K562 (cell line): ENCODE data around the gene SLC30A3. TPM values are rescaled to one million over a fixed set of nuclear protein-coding genes. Genes with fewer than 3 reads are reported as not detected.

Source experiments
- ATAC-seq: fragments of 200-7000 bp; cut with Tn5 transposase; 3 replicates; pipeline ENCODE4 v1.9.1; 2020; ENCODE audit warnings: moderate library complexity
- BruUV-seq: library from RNA; stranded (reverse); fragments of 400-500 nt; replicated peaks from 2 replicates; lab custom pipeline; 2021; lab: Mats Ljungman, UMichigan
- CTCF ChIA-PET: fragments of 300-600 bp; formaldehyde crosslinking; extraction: SDS; loops from one replicate; lab custom pipeline; 2021; ENCODE audit warnings: low intra/inter-chr PET ratio; lab: Yijun Ruan, JAX
- POLR2A ChIA-PET: fragments of 300-600, 350-650 bp; sonication (Branson Sonifier 250); formaldehyde crosslinking; extraction: SDS; loops from one replicate; lab custom pipeline; 2021; ENCODE audit warnings: antibody characterized with exemption, inconsistent platforms; lab: Yijun Ruan, JAX
- DNase-seq, 4 experiments: peaks; one replicate each; pipeline versions ENCODE4 v3.0.0 to v3.0.0-alpha.2; 2011 to 2018; ENCODE audit warnings: low spot score in 3 of 4, mixed read lengths in 3 of 4; ENCODE audit errors: extremely low read depth in 1 of 4
- FAIRE-seq: peaks from 2 replicates; lab custom pipeline; 2011; peaks lifted over from hg19 to GRCh38; lab: Jason Lieb, UNC
- H2AFZ ChIP-seq: 2 replicates; pipeline ENCODE4 v1.6.0; 2011; ENCODE audit warnings: low read depth, low read length, control low read depth, inconsistent platforms
- H3K27ac ChIP-seq: fragments of 200-600 bp; 3 replicates; pipeline ENCODE4 v1.8.0; 2011; ENCODE audit warnings: low read depth, mild to moderate bottlenecking, control low read depth, inconsistent platforms, low read length, moderate library complexity, mixed read lengths; ENCODE audit errors: extremely low read depth
- H3K27me3 ChIP-seq, 2 experiments: fragments of 300-600 bp in 1 of 2; 2 replicates in 1 of 2; 3 replicates in 1 of 2; pipeline versions ENCODE4 v1.6.0 to v1.8.0; 2011; ENCODE audit warnings: inconsistent platforms in 2 of 2, low read length in 2 of 2, mild to moderate bottlenecking in 1 of 2, mixed read lengths in 1 of 2, moderate library complexity in 1 of 2; ENCODE audit not compliant: control insufficient read depth in 2 of 2, insufficient read depth in 2 of 2
- H3K36me3 ChIP-seq: fragments of 300-600 bp; 3 replicates; pipeline ENCODE4 v1.8.0; 2011; ENCODE audit warnings: mild to moderate bottlenecking, low read length, inconsistent platforms; ENCODE audit not compliant: control insufficient read depth, insufficient read depth
- H3K4me1 ChIP-seq, 2 experiments: fragments of 200-600 bp in 1 of 2; replicated peaks in 1 of 2; 2 replicates in 1 of 2; 3 replicates in 1 of 2; pipeline versions ENCODE4 v1.5.1 to v1.8.0; 2011; ENCODE audit warnings: inconsistent platforms in 2 of 2, low read length in 2 of 2, mild to moderate bottlenecking in 1 of 2, mixed read lengths in 1 of 2, moderate library complexity in 1 of 2; ENCODE audit not compliant: control insufficient read depth in 2 of 2, insufficient read depth in 2 of 2
- H3K4me2 ChIP-seq: 2 replicates; pipeline ENCODE4 v1.6.1; 2011; ENCODE audit warnings: low read length, control low read depth, inconsistent platforms, mixed read lengths; ENCODE audit not compliant: insufficient read depth
- H3K4me3 ChIP-seq: fragments of 200-600 bp; sonication (generic), shearing (Covaris generic); 2 replicates; pipeline ENCODE4 v1.5.1; 2016; ENCODE audit warnings: control low read depth, inconsistent platforms
- H3K79me2 ChIP-seq: fragments of 200-600 bp; 3 replicates; pipeline ENCODE4 v1.8.0; 2011; ENCODE audit warnings: low read length, inconsistent platforms; ENCODE audit not compliant: control insufficient read depth, insufficient read depth
- H3K9ac ChIP-seq, 2 experiments: 2 replicates each; pipeline versions ENCODE4 v1.6.0 to v1.6.1; 2011; ENCODE audit warnings: low read depth in 2 of 2, low read length in 2 of 2, control low read depth in 1 of 2, inconsistent platforms in 1 of 2, mild to moderate bottlenecking in 1 of 2, mixed read lengths in 1 of 2; ENCODE audit not compliant: insufficient read depth in 1 of 2
- H3K9me1 ChIP-seq: one replicate; pipeline ENCODE4 v1.6.0; 2011; ENCODE audit warnings: inconsistent platforms, mild to moderate bottlenecking, low read length, moderate library complexity; ENCODE audit not compliant: control insufficient read depth, insufficient read depth
- H3K9me3 ChIP-seq: replicated peaks from 2 replicates; pipeline ENCODE4 v1.5.1; 2011; ENCODE audit warnings: low read depth, low read length, inconsistent platforms; ENCODE audit not compliant: control insufficient read depth, insufficient read depth
- H4K20me1 ChIP-seq: replicated peaks from 2 replicates; pipeline ENCODE4 v1.6.1; 2011; ENCODE audit warnings: low read length, inconsistent platforms, mixed read lengths; ENCODE audit not compliant: control insufficient read depth, insufficient read depth
- CTCFL ChIP-seq: IDR thresholded peaks from 2 replicates; pipeline ENCODE4 v1.6.1; 2011; ENCODE audit warnings: borderline replicate concordance, low read depth, mild to moderate bottlenecking, moderate library complexity, low read length; ENCODE audit not compliant: insufficient read depth, poor library complexity, severe bottlenecking
- GTF3C2 ChIP-seq: IDR thresholded peaks from 3 replicates; pipeline ENCODE4 v1.6.1; 2011; ENCODE audit warnings: borderline replicate concordance, mild to moderate bottlenecking, moderate library complexity; ENCODE audit not compliant: insufficient read length; ENCODE audit errors: extremely low read depth
- HNRNPUL1 ChIP-seq: fragments of 200-400 bp; formaldehyde crosslinking; IDR thresholded peaks from 2 replicates; pipeline ENCODE4 v1.6.1; 2017; ENCODE audit warnings: low read length
- PHF20 ChIP-seq: fragments of 450-650 bp; IDR thresholded peaks from 2 replicates; pipeline ENCODE4 v1.6.1; 2018; ENCODE audit not compliant: partially characterized antibody
- TCF3 ChIP-seq: sonication (generic); formaldehyde crosslinking; IDR thresholded peaks from 2 replicates; pipeline ENCODE4 v1.4.0; 2020; ENCODE audit warnings: mild to moderate bottlenecking, missing genetic modification reagents
- ZNF174 ChIP-seq: fragments of 250-450 bp; sonication (Bioruptor Pico); IDR thresholded peaks from 2 replicates; pipeline ENCODE4 v1.4.0; 2020; ENCODE audit warnings: mild to moderate bottlenecking
- WGBS: fragments of 100-300 bp; shearing (Covaris generic); methylation state at CpG from one replicate; pipeline ENCODE4 v1.1.6; 2016; ENCODE audit warnings: low coverage, mixed read lengths; ENCODE audit not compliant: insufficient coverage; ENCODE audit errors: missing lambda C conversion rate; 5-methylcytosine and 5-hydroxymethylcytosine counted together
- in situ Hi-C: fragments of 300-500 bp; cut with MboI; formaldehyde crosslinking; loops from 4 replicates; pipeline ENCODE4 v1.15.0; 2018; ENCODE audit warnings: inconsistent platforms, mixed read lengths
- intact Hi-C: fragments of 100-400 bp; cut with micrococcal nuclease; formaldehyde crosslinking; loops from 2 replicates; pipeline ENCODE4 v1.14.2; 2022
- polyA plus RNA-seq, 8 experiments: library from polyadenylated mRNA; depleted of rRNA in 4 of 8; stranded (reverse) in 5 of 8; unstranded in 3 of 8; fragments of >200 nt; fragmentation: Nextera tagmentation in 2 of 8; fragmentation: Illumina TruSeq in 1 of 8; extraction: Ambion mirVana in 2 of 8; extraction: Trizol in 1 of 8; gene quantifications; 2 replicates each; pipeline versions ENCODE4 v1.2.1 to v1.2.3, GENCODE V29; 2011 to 2014; ENCODE audit warnings: inconsistent platforms in 1 of 8, missing spikeins in 1 of 8
- total RNA-seq, 7 experiments: library from RNA; depleted of rRNA in 6 of 7; stranded (reverse); fragments of >200 nt in 6 of 7; fragmentation: Illumina TruSeq in 2 of 7; extraction: Trizol in 2 of 7; gene quantifications; 2 replicates each; pipeline versions ENCODE4 v1.2.1 to v1.2.3, GENCODE V29; 2011 to 2021; ENCODE audit warnings: low replicate concordance in 1 of 7
- TF ChIP-seq, protein P1 (sequence below): sonication (generic); formaldehyde crosslinking; IDR thresholded peaks from 2 replicates; pipeline ENCODE4 v1.9.0; 2022; ENCODE audit warnings: mild to moderate bottlenecking, missing genetic modification reagents
- TF ChIP-seq, protein P2 (sequence below): sonication (generic); formaldehyde crosslinking; IDR thresholded peaks from 2 replicates; pipeline ENCODE4 v1.8.1; 2023; ENCODE audit warnings: mild to moderate bottlenecking, missing genetic modification reagents
- TF ChIP-seq, protein P3 (sequence below): fragments of 250-450 bp; sonication (Bioruptor Pico); IDR thresholded peaks from 2 replicates; pipeline ENCODE4 v1.4.0; 2020

SLC30A3 gene
- total and polyA plus RNA-seq, 9 of the 15 experiments (the other 6 are each of a cell fraction or from before 2014, with no cell fraction given): 0.03 to 2.7 (median 0.89) TPM; not detected in 1

DNA sequence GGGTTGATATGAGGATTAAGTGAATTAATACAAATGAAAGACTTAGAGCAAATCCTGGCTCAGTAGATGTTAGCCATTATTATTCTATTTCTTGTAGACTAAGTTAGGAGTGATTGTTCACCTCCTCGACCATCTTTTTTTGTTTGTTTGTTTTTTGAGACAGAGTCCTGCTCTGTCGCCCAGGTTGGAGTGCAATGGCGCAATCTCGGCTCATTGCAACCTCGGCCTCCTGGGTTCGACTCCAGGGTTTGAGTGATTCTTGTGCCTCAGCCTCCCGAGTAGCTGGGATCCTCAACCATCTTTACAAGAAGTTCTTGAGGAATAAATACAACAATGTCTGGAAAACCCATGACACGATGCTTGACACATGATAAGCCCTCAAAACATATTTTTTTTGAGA, 32.1 kb upstream of the SLC30A3 start:
- no peak for ATAC-seq
- ChIA-PET POLR2A (interaction anchor here (0.7 kb wide), 1 partner anchor 205 kb away, joined by 5 read pairs; no protein-coding TSS in a partner anchor), CTCF (no interaction called here)
- 57% methylated on average over 8 of the region's 8 CpGs for WGBS
- H3K27me3 ChIP-seq: no peaks in the 10 kb centered on the region; a peak in 1 of 5 replicates
- H3K27ac ChIP-seq: no peak overlapping the region
- no peak overlapping the region for H3K9ac ChIP-seq
- H3K4me1 ChIP-seq: peaks cover 9 to 12% of the 10 kb centered on the region in 2 experiments
- no peaks in the 10 kb centered on the region for H3K79me2 ChIP-seq
- no peaks in the 10 kb centered on the region for H3K9me1 ChIP-seq
- in situ Hi-C loops (loop anchor here (10.0 kb wide), 1 partner anchor 450 kb away; the partner anchor contains the start of gene DPYSL5), intact Hi-C loops (loop anchor here (10.0 kb wide), 1 partner anchor 330 kb away; no protein-coding TSS in a partner anchor)
- no peaks in the 10 kb centered on the region for H3K9me3 ChIP-seq
- no peak overlapping the region for H3K4me2 ChIP-seq
- H4K20me1 ChIP-seq: no peaks in the 10 kb centered on the region
- no peak overlapping the region for H3K4me3 ChIP-seq
- DNase-seq: no peak
- FAIRE-seq: no peak
- no peak overlapping the region for H2AFZ ChIP-seq
- no peaks in the 10 kb centered on the region for H3K36me3 ChIP-seq
- no TSS peak for BruUV-seq
- TF ChIP-seq ZNF174 (CRISPR knock-in tag) (no peak), TCF3 (CRISPR knock-in tag) (no peak), HNRNPUL1 (no peak), GTF3C2 (no peak), CTCFL (no peak), PHF20 (no peak)
- TF ChIP-seq, protein P1, sequence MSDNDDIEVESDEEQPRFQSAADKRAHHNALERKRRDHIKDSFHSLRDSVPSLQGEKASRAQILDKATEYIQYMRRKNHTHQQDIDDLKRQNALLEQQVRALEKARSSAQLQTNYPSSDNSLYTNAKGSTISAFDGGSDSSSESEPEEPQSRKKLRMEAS (CRISPR knock-in tag): no peak
- TF ChIP-seq, protein P2, sequence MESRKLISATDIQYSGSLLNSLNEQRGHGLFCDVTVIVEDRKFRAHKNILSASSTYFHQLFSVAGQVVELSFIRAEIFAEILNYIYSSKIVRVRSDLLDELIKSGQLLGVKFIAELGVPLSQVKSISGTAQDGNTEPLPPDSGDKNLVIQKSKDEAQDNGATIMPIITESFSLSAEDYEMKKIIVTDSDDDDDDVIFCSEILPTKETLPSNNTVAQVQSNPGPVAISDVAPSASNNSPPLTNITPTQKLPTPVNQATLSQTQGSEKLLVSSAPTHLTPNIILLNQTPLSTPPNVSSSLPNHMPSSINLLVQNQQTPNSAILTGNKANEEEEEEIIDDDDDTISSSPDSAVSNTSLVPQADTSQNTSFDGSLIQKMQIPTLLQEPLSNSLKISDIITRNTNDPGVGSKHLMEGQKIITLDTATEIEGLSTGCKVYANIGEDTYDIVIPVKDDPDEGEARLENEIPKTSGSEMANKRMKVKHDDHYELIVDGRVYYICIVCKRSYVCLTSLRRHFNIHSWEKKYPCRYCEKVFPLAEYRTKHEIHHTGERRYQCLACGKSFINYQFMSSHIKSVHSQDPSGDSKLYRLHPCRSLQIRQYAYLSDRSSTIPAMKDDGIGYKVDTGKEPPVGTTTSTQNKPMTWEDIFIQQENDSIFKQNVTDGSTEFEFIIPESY (CRISPR knock-in tag): no peak
- TF ChIP-seq, protein P3, sequence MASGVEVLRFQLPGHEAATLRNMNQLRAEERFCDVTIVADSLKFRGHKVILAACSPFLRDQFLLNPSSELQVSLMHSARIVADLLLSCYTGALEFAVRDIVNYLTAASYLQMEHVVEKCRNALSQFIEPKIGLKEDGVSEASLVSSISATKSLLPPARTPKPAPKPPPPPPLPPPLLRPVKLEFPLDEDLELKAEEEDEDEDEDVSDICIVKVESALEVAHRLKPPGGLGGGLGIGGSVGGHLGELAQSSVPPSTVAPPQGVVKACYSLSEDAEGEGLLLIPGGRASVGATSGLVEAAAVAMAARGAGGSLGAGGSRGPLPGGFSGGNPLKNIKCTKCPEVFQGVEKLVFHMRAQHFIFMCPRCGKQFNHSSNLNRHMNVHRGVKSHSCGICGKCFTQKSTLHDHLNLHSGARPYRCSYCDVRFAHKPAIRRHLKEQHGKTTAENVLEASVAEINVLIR (CRISPR knock-in tag): no peak
